Mesendoderm (in vitro differentiated cells): ENCODE data around the gene MYBPHL.
"Not testable (repeated sequence)": the region's sequence is repeated elsewhere in the genome, so short reads cannot be mapped to it uniquely, and the experiment has no call there.

Experiments used
- DNase-seq: peaks from one replicate; pipeline ENCODE4 v3.0.0; 2013
- H2AK5ac ChIP-seq: 2 replicates; pipeline ENCODE4 v1.6.1; 2013; ENCODE audit warnings: low read length, inconsistent platforms
- H2BK120ac ChIP-seq: 2 replicates; pipeline ENCODE4 v1.6.1; 2013; ENCODE audit warnings: low read depth, mild to moderate bottlenecking, low read length, moderate library complexity, mixed read lengths
- H2BK15ac ChIP-seq: replicated peaks from 2 replicates; pipeline ENCODE4 v1.6.1; 2013; ENCODE audit warnings: low read depth, mild to moderate bottlenecking, moderate library complexity
- H2BK5ac ChIP-seq: 2 replicates; pipeline ENCODE4 v1.6.1; 2013; ENCODE audit warnings: low read length, inconsistent platforms
- H3K18ac ChIP-seq: 2 replicates; pipeline ENCODE4 v1.6.1; 2013; ENCODE audit warnings: mild to moderate bottlenecking, low read length, mixed read lengths
- H3K23ac ChIP-seq: one replicate; pipeline ENCODE4 v1.6.1; 2013; ENCODE audit warnings: low read length
- H3K27ac ChIP-seq: 2 replicates; pipeline ENCODE4 v1.5.1; 2013; ENCODE audit warnings: low read depth, mild to moderate bottlenecking, inconsistent platforms, low read length, moderate library complexity
- H3K27me3 ChIP-seq: 2 replicates; pipeline ENCODE4 v1.6.1; 2013; ENCODE audit warnings: low read length, control low read depth, mild to moderate bottlenecking, inconsistent platforms; ENCODE audit not compliant: insufficient read depth, poor library complexity
- H3K36me3 ChIP-seq: 2 replicates; pipeline ENCODE4 v1.6.1; 2013; ENCODE audit warnings: low read length, inconsistent platforms; ENCODE audit not compliant: control insufficient read depth, insufficient read depth
- H3K4ac ChIP-seq: one replicate; pipeline ENCODE4 v1.6.1; 2013; ENCODE audit warnings: low read depth, mild to moderate bottlenecking, low read length, moderate library complexity
- H3K4me1 ChIP-seq: 2 replicates; pipeline ENCODE4 v1.6.1; 2013; ENCODE audit warnings: low read depth, low read length, inconsistent platforms; ENCODE audit not compliant: control insufficient read depth
- H3K4me2 ChIP-seq: 2 replicates; pipeline ENCODE4 v1.6.1; 2013; ENCODE audit warnings: low read length
- H3K4me3 ChIP-seq: 2 replicates; pipeline ENCODE4 v1.5.1; 2013; ENCODE audit warnings: mild to moderate bottlenecking, low read length
- H3K56ac ChIP-seq: one replicate; pipeline ENCODE4 v1.6.1; 2013; ENCODE audit warnings: low read length
- H3K79me1 ChIP-seq: 2 replicates; pipeline ENCODE4 v1.6.1; 2013; ENCODE audit warnings: low read length, inconsistent platforms
- H3K79me2 ChIP-seq: 2 replicates; pipeline ENCODE4 v1.6.1; 2013; ENCODE audit warnings: mild to moderate bottlenecking, low read length; ENCODE audit not compliant: control insufficient read depth, insufficient read depth
- H3K9ac ChIP-seq: 2 replicates; pipeline ENCODE4 v1.6.1; 2013; ENCODE audit warnings: low read length, inconsistent platforms
- H4K5ac ChIP-seq: one replicate; pipeline ENCODE4 v1.6.1; 2013; ENCODE audit warnings: low read length
- H4K8ac ChIP-seq: one replicate; pipeline ENCODE4 v1.6.1; 2013; ENCODE audit warnings: low read depth, mild to moderate bottlenecking, control low read depth, low read length, moderate library complexity
- WGBS: extraction: QIAGEN DNeasy Blood & Tissue Kit; methylation state at CpG from one replicate; pipeline ENCODE4 v1.1.7; 2013; ENCODE audit warnings: low lambda C conversion rate, missing lambda C conversion rate; ENCODE audit not compliant: insufficient coverage; ENCODE audit errors: extremely low coverage; 5-methylcytosine and 5-hydroxymethylcytosine counted together

MYBPHL gene

DNA sequence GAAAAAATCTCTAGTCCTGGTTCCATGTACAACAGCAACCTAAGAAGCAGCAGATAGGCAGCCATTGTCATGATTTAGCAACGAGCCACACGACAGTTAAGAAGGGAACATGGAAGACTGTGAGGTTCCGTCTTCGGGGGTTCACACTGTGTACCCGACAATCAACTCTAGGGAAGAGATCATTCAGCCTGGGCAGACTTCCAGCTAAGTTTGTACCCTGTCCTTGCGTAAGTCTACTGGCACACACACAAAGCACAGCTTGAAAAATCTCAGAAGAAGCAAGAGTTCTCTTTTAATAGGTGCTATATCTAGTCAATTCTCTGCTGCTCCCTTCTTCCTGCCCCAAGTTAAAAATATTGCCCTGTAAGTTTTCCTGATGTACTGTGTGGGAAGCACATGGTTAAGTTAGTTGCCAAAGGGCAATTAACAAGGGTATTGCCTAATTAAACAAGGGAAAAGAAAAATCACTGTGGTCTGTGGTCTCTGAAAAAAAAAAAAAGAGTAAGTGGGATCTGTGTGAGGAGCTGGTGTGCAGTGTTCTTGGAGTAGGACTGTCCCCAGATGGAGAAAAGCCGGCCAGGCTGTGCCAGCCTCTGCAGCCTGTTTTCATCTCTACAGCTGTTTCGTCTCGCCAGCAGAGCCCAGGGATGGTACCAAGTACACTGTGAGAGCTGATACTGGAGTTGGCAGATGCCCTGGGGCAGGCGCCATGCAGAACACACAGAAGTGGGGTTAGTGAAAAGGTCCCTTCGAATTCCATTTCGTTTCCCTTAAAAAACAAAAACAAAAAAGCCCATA, 6.4 kb upstream of the MYBPHL start:
- H4K5ac ChIP-seq, result no peak overlapping the region
- no peak overlapping the region for H2BK15ac ChIP-seq
- no peak overlapping the region for H2BK5ac ChIP-seq
- no peak overlapping the region for H3K18ac ChIP-seq
- H3K4me1 ChIP-seq, result no peaks in the 10 kb centered on the region
- H3K4me3 ChIP-seq, result no peak overlapping the region
- no peak overlapping the region for H3K23ac ChIP-seq
- no peaks in the 10 kb centered on the region for H3K79me2 ChIP-seq
- H3K56ac ChIP-seq, result no peak overlapping the region
- H3K4ac ChIP-seq, result no peak overlapping the region
- no CpG with 5 or more reads among the region's 12 CpGs for WGBS
- H2BK120ac ChIP-seq, result no peak overlapping the region
- no peak overlapping the region for H2AK5ac ChIP-seq
- H3K79me1 ChIP-seq, result no peaks in the 10 kb centered on the region
- no peaks in the 10 kb centered on the region for H3K36me3 ChIP-seq
- DNase-seq, result no peak
- no peaks in the 10 kb centered on the region for H3K27me3 ChIP-seq
- no peak overlapping the region for H4K8ac ChIP-seq
- no peak overlapping the region for H3K27ac ChIP-seq
- no peak overlapping the region for H3K9ac ChIP-seq
- H3K4me2 ChIP-seq, result no peak overlapping the region

DNA sequence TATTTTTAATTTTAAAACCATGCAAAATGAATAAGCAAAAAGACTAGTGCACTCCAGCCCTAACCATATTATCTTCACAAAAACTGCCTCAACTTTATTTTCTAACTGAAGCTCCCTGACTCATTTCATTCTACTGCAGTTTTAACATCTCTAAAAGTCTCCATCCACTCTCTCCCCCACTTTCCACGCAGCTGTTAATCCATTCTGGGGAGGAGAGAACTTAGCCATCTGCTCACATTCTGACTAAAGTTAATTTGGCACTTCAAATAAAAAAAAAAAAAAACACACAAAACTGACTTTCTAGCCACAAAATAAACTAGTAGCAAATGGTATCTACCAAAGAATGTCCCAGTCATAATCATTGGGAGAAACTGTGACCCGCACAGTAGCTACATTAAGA, 5.4 kb upstream of the MYBPHL start:
- DNase-seq, result no peak
- Histone ChIP-seq H3K36me3 (no peaks in the 10 kb centered on the region), H3K4me1 (peaks cover 1% of the 10 kb centered on the region), H2BK120ac (no peak overlapping the region), H3K27ac (no peak overlapping the region), H3K4me2 (no peak overlapping the region), H2AK5ac (no peak overlapping the region), H3K56ac (no peak overlapping the region), H4K8ac (no peak overlapping the region), H3K79me2 (no peaks in the 10 kb centered on the region), H3K4ac (no peak overlapping the region), H2BK15ac (no peak overlapping the region), H3K27me3 (no peaks in the 10 kb centered on the region), H3K23ac (no peak overlapping the region), H4K5ac (no peak overlapping the region), H3K18ac (no peak overlapping the region), H2BK5ac (no peak overlapping the region), H3K4me3 (no peak overlapping the region), H3K9ac (no peak overlapping the region), H3K79me1 (no peaks in the 10 kb centered on the region)
- WGBS, result no CpG with 5 or more reads among the region's 2 CpGs

DNA sequence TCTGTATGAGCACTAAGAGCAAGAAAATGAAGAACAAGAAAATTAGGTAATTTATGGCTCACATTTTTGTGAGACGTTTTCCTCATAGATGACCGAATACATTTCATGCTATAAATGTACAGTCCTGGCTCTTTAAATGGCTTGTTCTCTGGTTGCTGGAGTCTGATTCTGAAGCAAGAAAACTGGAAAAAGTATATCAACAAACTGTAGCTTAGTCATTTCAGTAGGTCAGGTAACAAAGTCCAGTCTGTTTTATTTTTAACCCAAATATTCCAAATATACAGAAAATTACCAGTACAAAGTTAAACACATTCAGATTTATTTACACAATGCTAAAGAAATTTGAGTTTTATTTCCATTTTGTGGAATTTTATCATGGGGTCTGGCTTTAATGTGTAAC, 2.5 kb upstream of the MYBPHL start:
- Histone ChIP-seq H2BK120ac (no peak overlapping the region), H3K27me3 (no peaks in the 10 kb centered on the region), H3K23ac (no peak overlapping the region), H4K5ac (no peak overlapping the region), H2BK15ac (no peak overlapping the region), H3K4ac (no peak overlapping the region), H4K8ac (no peak overlapping the region), H3K9ac (no peak overlapping the region), H3K27ac (no peak overlapping the region), H2AK5ac (no peak overlapping the region), H3K79me2 (no peaks in the 10 kb centered on the region), H3K79me1 (no peaks in the 10 kb centered on the region), H3K4me2 (no peak overlapping the region), H3K18ac (no peak overlapping the region), H3K4me1 (peaks cover 7% of the 10 kb centered on the region), H2BK5ac (no peak overlapping the region), H3K56ac (no peak overlapping the region), H3K36me3 (no peaks in the 10 kb centered on the region), H3K4me3 (no peak overlapping the region)
- DNase-seq, result no peak
- WGBS, result no CpG with 5 or more reads among the region's 2 CpGs

DNA sequence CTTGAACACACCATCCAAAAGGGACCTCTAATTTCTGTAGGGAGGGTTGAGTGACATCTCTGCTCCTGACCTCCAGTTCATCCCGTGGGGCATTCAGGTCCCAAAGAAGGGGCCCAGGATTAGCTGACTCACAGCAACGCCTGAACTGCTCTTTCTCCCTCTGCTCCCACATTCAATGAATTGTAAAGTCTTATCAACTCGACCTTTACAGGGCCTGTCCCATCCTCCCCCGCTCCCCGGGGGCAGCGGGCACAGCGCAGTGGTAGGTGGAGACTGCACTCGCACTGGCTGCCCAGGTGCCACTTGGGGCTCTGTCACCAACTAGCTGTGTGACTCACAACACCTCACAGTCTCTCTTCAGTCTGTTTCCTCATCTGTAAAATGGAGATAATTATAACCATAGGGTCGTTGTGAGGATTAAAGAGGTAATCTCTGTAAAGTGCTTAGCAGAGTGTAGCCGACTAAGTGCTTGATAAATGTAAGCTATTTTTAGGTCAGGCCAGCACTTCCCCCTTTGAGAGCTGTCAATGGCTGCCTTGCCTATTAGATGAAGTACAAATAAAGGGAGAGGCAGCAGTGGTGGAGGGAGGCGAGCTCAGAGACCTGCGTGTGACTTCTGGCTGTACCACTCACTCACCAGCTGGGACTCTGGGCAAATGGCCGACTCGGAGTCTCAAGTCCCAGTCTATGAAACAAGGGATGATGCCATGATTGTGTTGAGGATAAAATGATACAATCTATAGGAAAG, 637 bp upstream of the MYBPHL start:
- no peak overlapping the region for H3K27ac ChIP-seq
- H3K23ac ChIP-seq, result peak overlapping the region; percentile 66
- DNase-seq, result peak; percentile 43

GRCh38 chr1:109305991-109306390, 820 bp downstream of the MYBPHL start:
- not testable (repeated sequence) for H3K79me1 ChIP-seq, H2BK120ac ChIP-seq, H3K18ac ChIP-seq, H3K36me3 ChIP-seq, H3K79me2 ChIP-seq, H3K4ac ChIP-seq, H3K23ac ChIP-seq, H3K4me3 ChIP-seq, H3K4me2 ChIP-seq, H3K56ac ChIP-seq, H3K27me3 ChIP-seq, H2AK5ac ChIP-seq, H4K5ac ChIP-seq, H3K27ac ChIP-seq, H4K8ac ChIP-seq, H2BK5ac ChIP-seq, H3K9ac ChIP-seq, H2BK15ac ChIP-seq, H3K4me1 ChIP-seq
- DNase-seq, result peak; percentile 87
- WGBS, result no CpG with 5 or more reads among the region's 10 CpGs

More for the DNA sequence above, 637 bp upstream of the MYBPHL start:
- no peak overlapping the region for H2BK15ac ChIP-seq
- H3K18ac ChIP-seq, result no peak overlapping the region
- peaks cover 7% of the 10 kb centered on the region for H3K4me1 ChIP-seq
- no peak overlapping the region for H4K8ac ChIP-seq
- no peak overlapping the region for H2AK5ac ChIP-seq
- H3K27me3 ChIP-seq, result no peaks in the 10 kb centered on the region
- H3K56ac ChIP-seq, result no peak overlapping the region
- H3K79me1 ChIP-seq, result no peaks in the 10 kb centered on the region
- no peak overlapping the region for H3K4me3 ChIP-seq
- no peak overlapping the region for H2BK120ac ChIP-seq
- H3K4me2 ChIP-seq, result no peak overlapping the region
- no peak overlapping the region for H3K9ac ChIP-seq
- WGBS, result no CpG with 5 or more reads among the region's 14 CpGs
- H3K36me3 ChIP-seq, result no peaks in the 10 kb centered on the region
- H4K5ac ChIP-seq, result no peak overlapping the region
- H3K79me2 ChIP-seq, result no peaks in the 10 kb centered on the region
- no peak overlapping the region for H3K4ac ChIP-seq
- no peak overlapping the region for H2BK5ac ChIP-seq
